GM18907 (cell line): ENCODE data around the gene RIOX2.
"Not testable (repeated sequence)": the region's sequence is repeated elsewhere in the genome, so short reads cannot be mapped to it uniquely, and the experiment has no call there.

Experiments
- ATAC-seq: cut with Tn5 transposase; IDR thresholded peaks from one replicate; pipeline ENCODE4 v1.9.1; 2021; ENCODE audit warnings: mild to moderate bottlenecking, moderate library complexity; ENCODE audit not compliant: unreplicated experiment

RIOX2 gene

GRCh38 chr3:97971679-97972567 is at the start of gene RIOX2:
Gene RIOX2 (minus strand): TSS chr3:97972431. CDS start chr3:97967593, 4,838 bp downstream.
- peak; percentile 91 for ATAC-seq

GRCh38 chr3:98020412-98020811 is 48.2 kb upstream of the RIOX2 start:
- no peak for ATAC-seq

- no peak for ATAC-seq
These were observed 46.1 kb upstream of the RIOX2 start for GRCh38 chr3:98018301-98018700.

GRCh38 chr3:98014268-98014585 is 42.0 kb upstream of the RIOX2 start:
- no peak for ATAC-seq

DNA sequence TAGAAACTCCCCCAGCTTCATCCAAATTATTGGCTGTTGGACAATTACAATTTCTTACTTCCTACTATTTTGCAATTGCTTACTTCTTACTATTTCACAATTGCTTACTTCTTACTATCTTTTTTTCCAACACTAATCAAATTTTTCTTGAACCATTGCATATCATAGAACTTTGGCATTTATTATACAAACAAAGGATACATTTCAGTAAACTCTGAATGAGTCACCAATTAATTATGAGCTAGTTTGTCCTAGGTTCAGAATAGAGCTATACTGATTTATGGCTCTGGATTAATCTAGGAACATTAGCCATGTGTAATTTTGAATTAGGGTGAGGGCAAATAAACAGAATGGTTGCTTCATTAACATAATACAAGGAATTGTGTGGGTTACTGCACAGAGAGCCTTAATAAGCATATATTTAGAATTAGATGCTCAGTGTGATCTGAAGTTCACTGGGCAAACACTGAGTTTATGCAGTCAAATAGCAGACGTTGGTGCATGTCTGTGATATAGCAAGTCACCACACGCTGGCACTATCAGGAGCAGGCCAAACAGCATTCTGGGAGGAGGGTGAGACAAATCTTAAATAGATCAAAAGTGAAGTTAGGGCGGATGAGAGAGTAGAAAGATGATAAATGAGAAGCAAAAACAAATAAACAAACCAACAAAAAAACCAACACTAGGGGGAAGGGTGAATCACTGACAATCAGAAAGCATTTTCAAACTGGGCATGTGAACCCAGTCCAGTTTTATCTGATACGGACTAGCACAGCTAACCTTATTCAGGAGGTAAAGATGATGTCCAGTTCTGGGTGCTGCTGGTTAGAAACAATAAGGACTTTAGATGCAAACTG is 41.4 kb upstream of the RIOX2 start:
- ATAC-seq: no peak

DNA sequence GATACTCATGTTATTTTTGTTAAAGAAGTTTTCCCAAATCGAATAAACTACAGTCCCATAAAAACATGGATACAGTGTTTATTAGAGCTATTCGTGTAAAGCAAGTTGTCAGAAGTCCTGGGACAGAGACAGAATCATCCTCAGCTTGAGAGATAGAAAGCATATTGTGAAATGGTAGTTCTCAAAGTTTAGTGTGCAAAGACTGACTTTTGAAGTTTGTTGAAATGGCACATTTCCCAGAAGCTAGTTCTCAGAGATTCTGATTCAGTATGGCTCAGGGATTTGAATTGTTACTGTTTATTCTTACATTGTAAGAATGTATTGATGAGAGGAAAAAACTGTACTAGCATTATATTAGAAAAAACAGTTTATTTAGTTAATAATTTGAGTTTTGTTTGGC is 40.7 kb upstream of the RIOX2 start:
- no peak for ATAC-seq

- ATAC-seq: not testable (repeated sequence)
These were observed 38.7 kb upstream of the RIOX2 start for GRCh38 chr3:98010883-98011449.

GRCh38 chr3:98010194-98010882 is 38.1 kb upstream of the RIOX2 start:
- no peak for ATAC-seq

DNA sequence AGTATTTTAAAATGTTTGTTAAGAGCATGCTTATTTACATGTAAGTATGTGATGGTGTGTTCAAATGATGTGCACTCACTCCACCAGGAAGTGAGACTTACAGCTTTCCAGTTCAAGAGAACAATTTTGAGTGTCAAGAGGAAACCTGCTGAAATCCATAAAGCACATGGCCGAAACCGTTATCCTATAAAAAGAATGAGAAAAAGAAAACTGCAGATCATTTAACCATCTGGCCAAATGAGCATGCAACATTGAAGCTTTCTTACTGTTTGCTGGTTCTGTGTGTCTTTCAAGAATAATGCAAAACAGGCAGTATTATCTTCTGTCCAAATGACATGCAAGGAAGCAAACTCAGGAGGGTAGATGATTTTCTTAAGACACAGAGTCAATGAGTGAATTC is 36.6 kb upstream of the RIOX2 start:
- peak; percentile 71 for ATAC-seq

- ATAC-seq: no peak
These were observed 33.2 kb upstream of the RIOX2 start for GRCh38 chr3:98005438-98005837.

DNA sequence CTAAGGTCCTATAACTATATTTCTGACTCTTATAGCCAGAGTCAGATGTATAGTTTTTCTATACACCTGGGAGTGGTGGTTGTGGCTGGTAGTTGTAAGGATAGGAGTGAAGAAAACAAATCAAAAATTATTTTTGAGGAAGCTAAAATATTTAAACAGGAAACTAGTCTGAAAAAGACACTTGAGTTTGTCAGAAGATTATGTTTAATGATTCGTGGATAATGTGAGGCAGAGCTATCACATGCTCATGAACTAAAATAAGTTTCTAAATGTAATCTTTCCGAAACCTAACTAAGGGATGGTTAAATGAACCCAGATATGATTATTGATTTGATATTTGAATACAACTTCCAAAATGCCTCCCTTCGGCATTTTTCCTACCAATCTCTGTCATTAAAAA is 32.5 kb upstream of the RIOX2 start:
- ATAC-seq: no peak

- ATAC-seq: peak; percentile 92
These were observed 31.2 kb upstream of the RIOX2 start for GRCh38 chr3:98003306-98003969.

DNA sequence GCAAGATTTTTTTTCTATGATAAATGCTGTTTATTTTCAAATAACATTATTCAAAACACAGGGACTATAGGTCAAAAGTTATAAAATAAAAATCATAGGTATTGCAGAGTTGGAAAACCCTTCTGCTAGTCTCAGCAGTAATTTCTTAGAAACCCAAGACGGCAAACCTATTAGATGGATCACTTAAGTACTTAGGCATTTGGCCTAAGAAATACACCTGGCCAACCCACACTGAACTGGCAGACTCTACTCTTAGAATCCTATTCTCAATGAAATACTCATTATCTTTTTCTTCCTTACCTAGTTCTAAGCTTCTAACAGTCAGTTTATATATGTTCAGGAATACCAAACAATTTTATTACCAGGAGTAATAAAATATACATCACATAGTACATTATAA is 30.5 kb upstream of the RIOX2 start:
- ATAC-seq: no peak

DNA sequence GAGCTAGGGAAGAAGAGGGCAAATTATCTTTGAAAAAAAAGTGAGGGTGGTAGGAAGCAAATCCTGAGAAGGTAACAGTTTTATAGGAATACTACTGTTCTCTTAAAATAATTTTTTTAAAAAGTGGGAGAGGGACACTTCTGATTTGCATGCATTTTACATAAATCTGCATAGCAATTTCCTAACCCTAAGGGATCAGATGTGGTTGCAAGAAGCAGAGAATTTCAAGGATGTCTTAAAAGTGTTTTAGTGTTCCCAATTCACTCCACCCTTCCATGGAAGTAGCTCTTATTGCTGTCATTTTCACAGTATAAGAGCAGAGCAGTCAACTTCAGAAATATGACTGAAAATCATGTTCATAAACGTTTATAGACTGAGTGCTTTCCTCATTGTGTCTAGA is 27.8 kb upstream of the RIOX2 start:
- ATAC-seq: no peak

GRCh38 chr3:97999103-97999502 is 26.9 kb upstream of the RIOX2 start:
- ATAC-seq: no peak

- no peak for ATAC-seq
These were observed 24.8 kb upstream of the RIOX2 start for GRCh38 chr3:97996988-97997387.

GRCh38 chr3:97994328-97994945 is 22.2 kb upstream of the RIOX2 start:
- ATAC-seq: no peak

GRCh38 chr3:97993526-97993925 is 21.3 kb upstream of the RIOX2 start:
- ATAC-seq: no peak

DNA sequence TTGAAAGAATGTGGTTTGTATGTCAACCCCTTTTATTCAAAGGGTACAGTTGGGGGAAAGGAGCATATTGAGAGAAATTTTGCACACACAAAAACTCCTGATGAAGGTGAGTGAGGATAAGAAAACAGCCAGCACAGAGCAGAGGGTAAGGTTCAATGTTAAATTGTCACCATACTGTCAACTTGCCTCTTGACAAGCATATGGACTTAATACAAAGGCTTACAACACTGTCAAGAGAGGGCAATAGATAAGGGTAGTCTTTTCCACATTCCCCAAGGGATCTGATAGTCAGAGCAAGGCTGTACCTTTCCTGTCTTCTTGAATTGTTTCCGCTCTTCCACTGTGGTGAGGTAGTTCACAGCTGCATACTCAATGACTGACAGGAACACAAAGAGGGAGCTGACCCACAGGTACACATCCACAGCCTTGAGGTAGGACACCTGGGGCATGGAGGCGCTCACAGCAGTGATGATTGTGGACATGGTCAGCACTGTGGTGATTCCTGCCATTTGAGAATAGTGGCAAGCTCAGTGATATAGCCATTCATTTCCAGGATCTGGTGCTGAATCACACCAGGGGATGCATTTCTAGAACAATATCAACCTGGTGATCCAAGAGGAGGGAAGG is 20.4 kb upstream of the RIOX2 start:
- no peak for ATAC-seq

GRCh38 chr3:97991293-97991682 is 19.1 kb upstream of the RIOX2 start:
- no peak for ATAC-seq
